B cell (primary cell): Measurements from ENCODE around the gene WFS1. TPM values are rescaled to one million over a fixed set of nuclear protein-coding genes. Genes with fewer than 3 reads are reported as not detected.

ENCODE experiments used
- ATAC-seq: fragments of 200-7000 bp; cut with Tn5 transposase; one replicate; pipeline ENCODE4 v1.10.0; 2021; ENCODE audit warnings: low read depth, mild to moderate bottlenecking, moderate number of reproducible peaks, moderate library complexity
- CTCF ChIA-PET: fragments of 350-600 bp; sonication (Branson Sonifier 250); formaldehyde crosslinking; loops from one replicate; lab custom pipeline; 2021; ENCODE audit warnings: antibody characterized with exemption, inconsistent platforms; lab: Charles Lee
- POLR2A ChIA-PET: fragments of 350-600 bp; sonication (Branson Sonifier 250); formaldehyde crosslinking; loops from one replicate; lab custom pipeline; 2021; ENCODE audit warnings: antibody characterized with exemption; lab: Charles Lee
- DNase-seq: peaks from one replicate; pipeline ENCODE4 v3.0.0; 2013
- H2AFZ ChIP-seq: 2 replicates; pipeline ENCODE4 v1.6.1; 2012; ENCODE audit warnings: mild to moderate bottlenecking, low read depth, low read length; ENCODE audit not compliant: insufficient read depth, poor library complexity, severe bottlenecking
- H3K27ac ChIP-seq, 2 donors: 1 replicate in 1 of 2; 2 replicates in 1 of 2; pipeline ENCODE4 v1.5.1; 2012 to 2013; ENCODE audit warnings: low read length in 2 of 2, mild to moderate bottlenecking in 2 of 2, moderate library complexity in 1 of 2
- H3K27me3 ChIP-seq, 4 experiments: fragments of 200-600 bp in 1 of 4; sonication (generic) in 1 of 4; replicated peaks in 1 of 4; 1 replicate in 2 of 4; 2 replicates in 2 of 4; pipeline versions ENCODE4 v1.6.1 to v1.7.0; 2013 to 2016; ENCODE audit warnings: low read length in 3 of 4, mild to moderate bottlenecking in 2 of 4, mixed read lengths in 1 of 4, moderate library complexity in 1 of 4; ENCODE audit not compliant: insufficient read depth in 4 of 4, control insufficient read depth in 3 of 4; ENCODE audit errors: control extremely low read depth in 1 of 4
- H3K36me3 ChIP-seq, 2 experiments: replicated peaks in 1 of 2; 1 replicate in 1 of 2; 2 replicates in 1 of 2; pipeline versions ENCODE4 v1.6.1 to v1.7.1; 2013; ENCODE audit warnings: low read length in 1 of 2; ENCODE audit not compliant: insufficient read depth in 2 of 2, control insufficient read depth in 1 of 2; ENCODE audit errors: control extremely low read depth in 1 of 2, extremely low read depth in 1 of 2
- H3K4me1 ChIP-seq, 2 donors: fragments of 200-600 bp in 1 of 2; sonication (generic) in 1 of 2; 1 replicate in 1 of 2; 2 replicates in 1 of 2; pipeline versions ENCODE4 v1.5.1 to v1.6.1; 2013 to 2017; ENCODE audit warnings: low read length in 2 of 2; ENCODE audit not compliant: control insufficient read depth in 2 of 2, insufficient read depth in 2 of 2
- H3K4me2 ChIP-seq: replicated peaks from 2 replicates; pipeline ENCODE3; 2012; ENCODE audit warnings: mild to moderate bottlenecking, low read depth, low read length; ENCODE audit not compliant: poor library complexity, severe bottlenecking
- H3K4me3 ChIP-seq, 5 experiments: fragments of 200-600 bp in 1 of 5; sonication (generic) in 1 of 5; 1 replicate in 3 of 5; 2 replicates in 2 of 5; pipeline versions ENCODE4 v1.5.1 to v1.7.0; 2011 to 2016; ENCODE audit warnings: low read length in 4 of 5, mild to moderate bottlenecking in 4 of 5, low read depth in 2 of 5, control low read depth in 1 of 5, moderate library complexity in 1 of 5; ENCODE audit not compliant: insufficient read depth in 1 of 5; ENCODE audit errors: control extremely low read depth in 1 of 5, extremely low read depth in 1 of 5
- H3K79me2 ChIP-seq: fragments of 200-600 bp; sonication (generic); one replicate; pipeline ENCODE4 v1.6.0; 2016; ENCODE audit warnings: low read length; ENCODE audit not compliant: control insufficient read depth, insufficient read depth
- H3K9ac ChIP-seq: fragments of 200-600 bp; sonication (generic); 2 replicates; pipeline ENCODE4 v1.6.1; 2017; ENCODE audit warnings: mild to moderate bottlenecking, low read length, moderate library complexity
- H3K9me3 ChIP-seq, 3 donors: one replicate each; pipeline versions ENCODE4 v1.6.1 to v1.7.1; 2013; ENCODE audit warnings: low read length in 2 of 3; ENCODE audit not compliant: control insufficient read depth in 2 of 3, insufficient read depth in 1 of 3; ENCODE audit errors: control extremely low read depth in 1 of 3
- H4K20me1 ChIP-seq: 2 replicates; pipeline ENCODE4 v1.6.0; 2012; ENCODE audit warnings: mild to moderate bottlenecking, low read length; ENCODE audit not compliant: insufficient read depth, control insufficient read depth, poor library complexity, severe bottlenecking
- H3K27ac Mint-ChIP-seq: one replicate; pipeline ENCODE4 v1.8.0; 2021; ENCODE audit warnings: mixed read lengths
- H3K27me3 Mint-ChIP-seq: one replicate; pipeline ENCODE4 v1.8.0; 2021; ENCODE audit warnings: mixed read lengths
- H3K4me1 Mint-ChIP-seq: one replicate; pipeline ENCODE4 v1.8.0; 2021; ENCODE audit warnings: mixed read lengths
- H3K4me3 Mint-ChIP-seq: one replicate; pipeline ENCODE4 v1.8.0; 2021; ENCODE audit warnings: mixed read lengths
- H3K9me3 Mint-ChIP-seq: one replicate; pipeline ENCODE4 v1.8.0; 2022; ENCODE audit warnings: mixed read lengths; ENCODE audit not compliant: insufficient read depth
- EZH2 ChIP-seq: IDR thresholded peaks from 2 replicates; pipeline ENCODE4 v1.6.1; 2012; ENCODE audit warnings: borderline replicate concordance, low read depth, mild to moderate bottlenecking, moderate library complexity, low read length; ENCODE audit not compliant: insufficient read depth, poor library complexity, severe bottlenecking
- WGBS: methylation state at CpG from one replicate; pipeline ENCODE4 v1.1.5; 2013; ENCODE audit warnings: missing lambda C conversion rate; ENCODE audit not compliant: insufficient coverage; 5-methylcytosine and 5-hydroxymethylcytosine counted together
- intact Hi-C: fragments of 100-400 bp; cut with micrococcal nuclease; formaldehyde crosslinking; loops from one replicate; pipeline ENCODE4 v1.10.0; 2022
- polyA plus RNA-seq: library from polyadenylated mRNA; depleted of rRNA; stranded (reverse); fragments of >200 nt; gene quantifications from 2 replicates; pipeline ENCODE4 v1.2.3, GENCODE V29; 2012
- total RNA-seq, 2 donors: library from RNA; stranded (reverse); fragments of 120-200 nt in 1 of 2; gene quantifications; 1 replicate in 1 of 2; 2 replicates in 1 of 2; pipeline versions ENCODE4 v1.2.3 to v1.2.4, GENCODE V29; 2013 to 2022
- TF ChIP-seq, protein P1 (sequence below): fragments of 200-600 bp; IDR thresholded peaks from one replicate; pipeline ENCODE4 v1.8.0; 2022; ENCODE audit warnings: antibody characterized with exemption, mild to moderate bottlenecking

WFS1 gene
- total and polyA plus RNA-seq, 2 donors (not counting 1 experiment from before 2014, with no cell fraction given): 5.8 to 6.7 TPM

DNA sequence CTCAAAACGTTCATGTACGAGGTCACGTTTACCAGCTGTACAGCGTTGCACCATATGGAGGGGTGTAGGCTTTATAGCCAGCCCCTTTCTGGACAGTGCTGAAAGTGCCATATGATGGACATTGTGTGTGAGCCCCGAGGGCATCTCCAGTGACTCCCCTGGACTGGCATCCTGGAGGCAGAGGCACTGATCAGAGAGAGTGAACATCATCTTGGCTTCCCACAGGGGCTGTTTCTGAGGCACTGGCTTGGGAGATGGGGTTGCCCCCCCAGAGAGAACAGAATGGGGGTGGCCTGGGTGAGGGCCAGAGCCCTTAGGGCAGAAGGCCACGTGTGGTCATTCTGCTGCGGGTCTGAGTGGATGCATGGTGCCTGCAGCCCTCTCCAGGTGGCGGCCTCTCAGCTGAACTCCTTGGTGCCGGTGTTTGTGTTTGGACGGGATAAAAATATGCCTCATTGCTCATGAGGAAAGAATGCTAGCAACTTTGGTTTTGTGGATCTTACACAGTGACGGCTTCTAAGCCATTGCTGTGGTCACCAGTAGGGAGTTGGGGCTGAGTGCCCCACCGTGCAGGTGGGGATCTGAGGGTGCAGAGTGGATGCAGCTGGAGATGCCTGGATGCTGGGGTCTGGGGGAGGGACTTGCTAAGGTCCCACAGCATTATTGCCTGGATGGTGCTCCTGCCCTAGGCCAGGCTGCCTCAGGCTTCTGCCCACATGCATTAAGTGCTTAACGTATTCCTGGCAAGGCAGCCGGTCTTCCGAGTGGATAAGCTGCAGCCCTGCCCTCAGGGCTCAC, 3.4 kb downstream of the WFS1 start:
- Histone ChIP-seq H2AFZ (no peak overlapping the region), H3K4me2 (no peak overlapping the region), H4K20me1 (no peaks in the 10 kb centered on the region), H3K36me3 (no peaks in the 10 kb centered on the region), H3K9ac (no peak overlapping the region), H3K27me3 (no peaks in the 10 kb centered on the region), H3K79me2 (no peaks in the 10 kb centered on the region), H3K4me1 (peaks cover 12 to 20% of the 10 kb centered on the region in 2 donors), H3K9me3 (no peaks in the 10 kb centered on the region), H3K27ac (no peak overlapping the region), H3K4me3 (no peak overlapping the region)
- intact Hi-C loops: no loop called here
- no peak for TF ChIP-seq EZH2
- TF ChIP-seq, protein P1, sequence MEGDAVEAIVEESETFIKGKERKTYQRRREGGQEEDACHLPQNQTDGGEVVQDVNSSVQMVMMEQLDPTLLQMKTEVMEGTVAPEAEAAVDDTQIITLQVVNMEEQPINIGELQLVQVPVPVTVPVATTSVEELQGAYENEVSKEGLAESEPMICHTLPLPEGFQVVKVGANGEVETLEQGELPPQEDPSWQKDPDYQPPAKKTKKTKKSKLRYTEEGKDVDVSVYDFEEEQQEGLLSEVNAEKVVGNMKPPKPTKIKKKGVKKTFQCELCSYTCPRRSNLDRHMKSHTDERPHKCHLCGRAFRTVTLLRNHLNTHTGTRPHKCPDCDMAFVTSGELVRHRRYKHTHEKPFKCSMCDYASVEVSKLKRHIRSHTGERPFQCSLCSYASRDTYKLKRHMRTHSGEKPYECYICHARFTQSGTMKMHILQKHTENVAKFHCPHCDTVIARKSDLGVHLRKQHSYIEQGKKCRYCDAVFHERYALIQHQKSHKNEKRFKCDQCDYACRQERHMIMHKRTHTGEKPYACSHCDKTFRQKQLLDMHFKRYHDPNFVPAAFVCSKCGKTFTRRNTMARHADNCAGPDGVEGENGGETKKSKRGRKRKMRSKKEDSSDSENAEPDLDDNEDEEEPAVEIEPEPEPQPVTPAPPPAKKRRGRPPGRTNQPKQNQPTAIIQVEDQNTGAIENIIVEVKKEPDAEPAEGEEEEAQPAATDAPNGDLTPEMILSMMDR: no peak
- H3K4me3 Mint-ChIP-seq: peak overlapping the region; percentile 2
- peaks cover 20% of the 10 kb centered on the region for H3K4me1 Mint-ChIP-seq
- WGBS: 87% methylated on average over 15 of the region's 15 CpGs
- H3K27ac Mint-ChIP-seq: no peak overlapping the region
- DNase-seq (no peak), ATAC-seq (no peak)
- CTCF ChIA-PET: interaction anchor here (0.7 to 1.8 kb wide), 3 partner anchors 22 to 55 kb away, joined by 3 to 6 read pairs (median 3); no protein-coding TSS in a partner anchor
- POLR2A ChIA-PET: no interaction called here
- H3K9me3 Mint-ChIP-seq: no peaks in the 10 kb centered on the region
- peaks cover 3% of the 10 kb centered on the region for H3K27me3 Mint-ChIP-seq

GRCh38 chr4:6273661-6273990, 4.0 kb downstream of the WFS1 start:
- Histone ChIP-seq H3K36me3 (no peaks in the 10 kb centered on the region), H3K4me1 (peaks cover 6 to 19% of the 10 kb centered on the region in 2 donors), H2AFZ (no peak overlapping the region), H3K27me3 (no peaks in the 10 kb centered on the region), H3K79me2 (no peaks in the 10 kb centered on the region), H3K4me3 (no peak overlapping the region), H3K4me2 (no peak overlapping the region), H3K9ac (no peak overlapping the region), H3K27ac (no peak overlapping the region), H4K20me1 (no peaks in the 10 kb centered on the region), H3K9me3 (no peaks in the 10 kb centered on the region)
- peaks cover 15% of the 10 kb centered on the region for H3K4me1 Mint-ChIP-seq
- peaks cover 3% of the 10 kb centered on the region for H3K27me3 Mint-ChIP-seq
- 100% methylated on average over 1 of the region's 1 CpG for WGBS
- TF ChIP-seq, protein P1: no peak
- no peak for TF ChIP-seq EZH2
- intact Hi-C loops: no loop called here
- H3K4me3 Mint-ChIP-seq: no peak overlapping the region
- no peak for ATAC-seq
- no peak for DNase-seq
- H3K9me3 Mint-ChIP-seq: no peaks in the 10 kb centered on the region
- ChIA-PET POLR2A (no interaction called here), CTCF (interaction anchor here (1.8 kb wide), 1 partner anchor 23 kb away, joined by 6 read pairs; no protein-coding TSS in a partner anchor)
- H3K27ac Mint-ChIP-seq: no peak overlapping the region
